GM12878 (cell line): Measurements from ENCODE around the gene AGBL4.

Experiments used
- ATF2 ChIP-seq: IDR thresholded peaks from 2 replicates; pipeline ENCODE4 v1.6.1; 2012; ENCODE audit warnings: low read length, inconsistent platforms
- CBX5 ChIP-seq: sonication (generic); IDR thresholded peaks from 2 replicates; pipeline ENCODE4 v1.6.1; 2016; ENCODE audit warnings: low read depth, moderate library complexity, mild to moderate bottlenecking, inconsistent platforms
- CTCF ChIP-seq, 3 experiments: IDR thresholded peaks in 2 of 3; conservative IDR thresholded peaks in 1 of 3; 2 replicates each; pipeline ENCODE4 v1.5.1; 2011; ENCODE audit warnings: low read depth in 3 of 3, low read length in 3 of 3, mild to moderate bottlenecking in 3 of 3, control low read depth in 2 of 3, moderate library complexity in 2 of 3, inconsistent platforms in 1 of 3, mixed read lengths in 1 of 3; ENCODE audit not compliant: control insufficient read depth in 2 of 3, insufficient read depth in 1 of 3; ENCODE audit errors: extremely low read depth in 1 of 3
- EZH2 ChIP-seq: IDR thresholded peaks from 2 replicates; pipeline ENCODE4 v1.6.1; 2012; ENCODE audit warnings: low read depth, mild to moderate bottlenecking, control low read depth, inconsistent platforms, low read length, borderline replicate concordance; ENCODE audit not compliant: control insufficient read depth
- HCFC1 ChIP-seq: fragments of 150-350 bp; IDR thresholded peaks from 2 replicates; pipeline ENCODE4 v1.6.1; 2014; ENCODE audit warnings: low read length
- POLR2AphosphoS5 ChIP-seq: IDR thresholded peaks from 2 replicates; pipeline ENCODE4 v1.6.1; 2011; ENCODE audit warnings: mild to moderate bottlenecking, low read length, inconsistent platforms
- SP1 ChIP-seq: IDR thresholded peaks from one replicate; pipeline ENCODE4 v1.6.1; 2011; ENCODE audit warnings: low read depth, low read length
- TARDBP ChIP-seq: IDR thresholded peaks from 2 replicates; pipeline ENCODE4 v1.6.1; 2016; ENCODE audit warnings: borderline replicate concordance
- ZBTB40 ChIP-seq: fragments of 450-650 bp; IDR thresholded peaks from 2 replicates; pipeline ENCODE4 v1.6.1; 2016; ENCODE audit warnings: mild to moderate bottlenecking, moderate library complexity, borderline replicate concordance

GRCh38 chr1:48527051-48527450 lies 1496.7 kb downstream of the AGBL4 start:
- no peak for TF ChIP-seq CTCF (IDR thresholded peaks at IDR 0.05 in 2 of 3, conservative IDR thresholded peaks at IDR 0.05 in 1 of 3; ENCODE audit: control insufficient read depth in 2 of 3, extremely low read depth in 1 of 3, insufficient read depth in 1 of 3, low read depth in 3 of 3, low read length in 3 of 3)
- no peak for TF ChIP-seq ATF2
- TF ChIP-seq CBX5: no peak
- no peak for TF ChIP-seq TARDBP
- no peak for TF ChIP-seq POLR2AphosphoS5
- TF ChIP-seq ZBTB40: no peak
- TF ChIP-seq EZH2: no peak
- no peak for TF ChIP-seq HCFC1
- no peak for TF ChIP-seq SP1
